Activated CD8-positive, alpha-beta memory T cell treated with anti-CD3 and anti-CD28 coated beads, Interleukin-2, amount 10 ng/mL, durations not matched to agents 7 days and 5 days (primary cell): ENCODE data around the gene F8. TPM values are rescaled to one million over a fixed set of nuclear protein-coding genes. Genes with fewer than 3 reads are reported as not detected.
A peak's percentile ranks its signal among the peaks of the same experiment; 100 is the strongest.
"Not testable (repeated sequence)": the region's sequence is repeated elsewhere in the genome, so short reads cannot be mapped to it uniquely, and the experiment has no call there.

ENCODE experiments used
- ATAC-seq: fragments of 150-1000 bp; cut with Tn5 transposase; one replicate; pipeline ENCODE4 v1.10.0; 2021; ENCODE audit warnings: moderate library complexity
- CTCF ChIA-PET: fragments of 350-600 bp; sonication (Branson Sonifier 250); formaldehyde crosslinking; loops from one replicate; lab custom pipeline; 2021; ENCODE audit warnings: antibody characterized with exemption; lab: Charles Lee
- DNase-seq: peaks from one replicate; pipeline ENCODE4 v3.0.0-alpha.2; 2020
- H3K27ac Mint-ChIP-seq: one replicate; pipeline ENCODE4 v1.8.0; 2021; ENCODE audit warnings: mild to moderate bottlenecking, mixed read lengths
- H3K27me3 Mint-ChIP-seq: one replicate; pipeline ENCODE4 v1.8.0; 2021; ENCODE audit warnings: mixed read lengths
- H3K36me3 Mint-ChIP-seq: one replicate; pipeline ENCODE4 v1.8.0; 2021; ENCODE audit warnings: mild to moderate bottlenecking, mixed read lengths
- H3K4me1 Mint-ChIP-seq: one replicate; pipeline ENCODE4 v1.8.0; 2021; ENCODE audit warnings: mixed read lengths
- H3K4me3 Mint-ChIP-seq: one replicate; pipeline ENCODE4 v1.8.0; 2021; ENCODE audit warnings: mild to moderate bottlenecking, moderate library complexity, mixed read lengths
- H3K9me3 Mint-ChIP-seq: one replicate; pipeline ENCODE4 v1.8.0; 2022; ENCODE audit warnings: low read depth, mixed read lengths
- total RNA-seq, 2 experiments: library from RNA; stranded (reverse); gene quantifications; one replicate each; pipeline ENCODE4 v1.2.3, GENCODE V29; 2021

F8 gene
- total RNA-seq, 2 experiments from 2014 or later, result 12.7 to 15.0 TPM

- Mint-ChIP-seq H3K4me3 (peak overlapping the region; percentile 46), H3K36me3 (no peaks in the 10 kb centered on the region), H3K9me3 (peaks cover 2% of the 10 kb centered on the region), H3K27ac (no peak overlapping the region), H3K27me3 (peaks cover 7% of the 10 kb centered on the region), H3K4me1 (no peaks in the 10 kb centered on the region)
- DNase-seq (peak; percentile 41), ATAC-seq (peak; percentile 55)
- CTCF ChIA-PET, result interaction anchor here (0.5 to 2.3 kb wide), 30 partner anchors 9 to 709 kb away, joined by 3 to 24 read pairs (median 4); partner anchors contain the start of genes F8 and FUNDC2
Observed at GRCh38 chrX:154918060-154918483, 104.5 kb downstream of the F8 start.

GRCh38 chrX:154914052-154914451 lies 108.5 kb downstream of the F8 start:
- no peak overlapping the region for H3K4me3 Mint-ChIP-seq
- ATAC-seq (no peak), DNase-seq (no peak)
- H3K9me3 Mint-ChIP-seq, result no peaks in the 10 kb centered on the region
- H3K36me3 Mint-ChIP-seq, result no peaks in the 10 kb centered on the region
- CTCF ChIA-PET, result no interaction called here
- no peaks in the 10 kb centered on the region for H3K4me1 Mint-ChIP-seq
- no peak overlapping the region for H3K27ac Mint-ChIP-seq
- H3K27me3 Mint-ChIP-seq, result peaks cover 8% of the 10 kb centered on the region

GRCh38 chrX:154910528-154910927 lies 112.0 kb downstream of the F8 start:
- ATAC-seq, CTCF ChIA-PET: not testable (repeated sequence)

GRCh38 chrX:154910048-154910447 lies 112.5 kb downstream of the F8 start:
- H3K36me3 Mint-ChIP-seq, H3K27ac Mint-ChIP-seq, H3K4me3 Mint-ChIP-seq, DNase-seq, H3K9me3 Mint-ChIP-seq, H3K4me1 Mint-ChIP-seq, CTCF ChIA-PET, ATAC-seq: not testable (repeated sequence)
- H3K27me3 Mint-ChIP-seq, result peaks cover 12% of the 10 kb centered on the region

More at GRCh38 chrX:154910528-154910927, 112.0 kb downstream of the F8 start:
- H3K27ac Mint-ChIP-seq, H3K4me3 Mint-ChIP-seq, H3K4me1 Mint-ChIP-seq, H3K9me3 Mint-ChIP-seq, H3K36me3 Mint-ChIP-seq, DNase-seq: not testable (repeated sequence)
- H3K27me3 Mint-ChIP-seq, result peaks cover 11% of the 10 kb centered on the region

GRCh38 chrX:154908821-154909220 lies 113.7 kb downstream of the F8 start:
- CTCF ChIA-PET, result interaction anchor here (1.3 kb wide), 1 partner anchor 9 kb away, joined by 8 read pairs; no protein-coding TSS in a partner anchor
- no peak for DNase-seq
- peaks cover 20% of the 10 kb centered on the region for H3K27me3 Mint-ChIP-seq
- no peak overlapping the region for H3K27ac Mint-ChIP-seq
- H3K36me3 Mint-ChIP-seq, result no peaks in the 10 kb centered on the region
- no peak overlapping the region for H3K4me3 Mint-ChIP-seq
- no peaks in the 10 kb centered on the region for H3K4me1 Mint-ChIP-seq
- no peaks in the 10 kb centered on the region for H3K9me3 Mint-ChIP-seq
- no peak for ATAC-seq

GRCh38 chrX:154902408-154902807 lies 120.1 kb downstream of the F8 start:
- no peak overlapping the region for H3K4me3 Mint-ChIP-seq
- peaks cover 4% of the 10 kb centered on the region for H3K4me1 Mint-ChIP-seq
- no peaks in the 10 kb centered on the region for H3K9me3 Mint-ChIP-seq
- no peaks in the 10 kb centered on the region for H3K36me3 Mint-ChIP-seq
- CTCF ChIA-PET, result no interaction called here
- ATAC-seq (no peak), DNase-seq (no peak)
- peaks cover 26% of the 10 kb centered on the region for H3K27me3 Mint-ChIP-seq
- no peak overlapping the region for H3K27ac Mint-ChIP-seq

- no peak overlapping the region for H3K4me3 Mint-ChIP-seq
- H3K27me3 Mint-ChIP-seq, result peaks cover 21% of the 10 kb centered on the region
- H3K9me3 Mint-ChIP-seq, result no peaks in the 10 kb centered on the region
- H3K27ac Mint-ChIP-seq, result no peak overlapping the region
- no peaks in the 10 kb centered on the region for H3K36me3 Mint-ChIP-seq
- CTCF ChIA-PET, result interaction anchor here (1.4 kb wide), 1 partner anchor 17 kb away, joined by 4 read pairs; no protein-coding TSS in a partner anchor
- H3K4me1 Mint-ChIP-seq, result peaks cover 9% of the 10 kb centered on the region
- no peak for DNase-seq
- ATAC-seq, result no peak
Observed at GRCh38 chrX:154900323-154900722, 122.2 kb downstream of the F8 start.

GRCh38 chrX:154892296-154892695 lies 130.2 kb downstream of the F8 start:
- ATAC-seq (no peak), DNase-seq (no peak)
- Mint-ChIP-seq H3K27ac (no peak overlapping the region), H3K4me1 (peaks cover 9% of the 10 kb centered on the region), H3K4me3 (no peak overlapping the region), H3K27me3 (no peaks in the 10 kb centered on the region), H3K36me3 (peaks cover 5% of the 10 kb centered on the region), H3K9me3 (no peaks in the 10 kb centered on the region)
- CTCF ChIA-PET, result no interaction called here

GRCh38 chrX:154890990-154891639 lies 131.4 kb downstream of the F8 start:
- no peak overlapping the region for H3K27ac Mint-ChIP-seq
- H3K36me3 Mint-ChIP-seq, result peaks cover 5% of the 10 kb centered on the region
- H3K9me3 Mint-ChIP-seq, result no peaks in the 10 kb centered on the region
- H3K4me1 Mint-ChIP-seq, result peaks cover 4% of the 10 kb centered on the region
- no peaks in the 10 kb centered on the region for H3K27me3 Mint-ChIP-seq
- ATAC-seq (no peak), DNase-seq (no peak)
- H3K4me3 Mint-ChIP-seq, result no peak overlapping the region
- CTCF ChIA-PET, result no interaction called here

- H3K27ac Mint-ChIP-seq, H3K9me3 Mint-ChIP-seq, H3K27me3 Mint-ChIP-seq, DNase-seq, CTCF ChIA-PET, H3K4me1 Mint-ChIP-seq, H3K36me3 Mint-ChIP-seq, H3K4me3 Mint-ChIP-seq: not testable (repeated sequence)
- ATAC-seq, result peak; percentile 58
Observed at GRCh38 chrX:154886789-154887221, 135.7 kb downstream of the F8 start.

GRCh38 chrX:154886069-154886788 lies 136.3 kb downstream of the F8 start, which contains the start of gene F8A1:
Gene F8A1 (plus strand): TSS chrX:154886355. CDS start chrX:154886375, 20 bp downstream.
- H3K36me3 Mint-ChIP-seq, H3K27ac Mint-ChIP-seq, H3K27me3 Mint-ChIP-seq, H3K4me3 Mint-ChIP-seq, H3K9me3 Mint-ChIP-seq, CTCF ChIA-PET, DNase-seq, H3K4me1 Mint-ChIP-seq: not testable (repeated sequence)
- peak; percentile 62 for ATAC-seq

GRCh38 chrX:154885549-154885948 lies 137.0 kb downstream of the F8 start:
- H3K4me3 Mint-ChIP-seq, H3K36me3 Mint-ChIP-seq, DNase-seq, ATAC-seq, H3K27ac Mint-ChIP-seq, H3K9me3 Mint-ChIP-seq, H3K4me1 Mint-ChIP-seq, CTCF ChIA-PET, H3K27me3 Mint-ChIP-seq: not testable (repeated sequence)

- H3K36me3 Mint-ChIP-seq, H3K27me3 Mint-ChIP-seq, H3K4me3 Mint-ChIP-seq, H3K4me1 Mint-ChIP-seq, CTCF ChIA-PET, H3K27ac Mint-ChIP-seq, H3K9me3 Mint-ChIP-seq, DNase-seq, ATAC-seq: not testable (repeated sequence)
Observed at GRCh38 chrX:154885057-154885456, 137.5 kb downstream of the F8 start.

GRCh38 chrX:154884069-154884468 lies 138.5 kb downstream of the F8 start:
- H3K27ac Mint-ChIP-seq, H3K4me3 Mint-ChIP-seq, CTCF ChIA-PET, H3K27me3 Mint-ChIP-seq, H3K9me3 Mint-ChIP-seq, H3K4me1 Mint-ChIP-seq, H3K36me3 Mint-ChIP-seq, DNase-seq: not testable (repeated sequence)
- peak; percentile 61 for ATAC-seq
